IPS-18a (cell line): ENCODE results near the gene GPR83.
"Not testable (repeated sequence)": the region's sequence is repeated elsewhere in the genome, so short reads cannot be mapped to it uniquely, and the experiment has no call there.

Experiments used
- H3K27ac ChIP-seq: one replicate; pipeline ENCODE4 v1.5.1; 2013; ENCODE audit warnings: low read length
- H3K27me3 ChIP-seq: one replicate; pipeline ENCODE4 v1.6.1; 2013; ENCODE audit warnings: mild to moderate bottlenecking, low read length; ENCODE audit not compliant: control insufficient read depth, insufficient read depth
- H3K36me3 ChIP-seq: one replicate; pipeline ENCODE4 v1.6.1; 2013; ENCODE audit warnings: low read depth, low read length; ENCODE audit not compliant: control insufficient read depth
- H3K4me1 ChIP-seq: one replicate; pipeline ENCODE4 v1.6.1; 2013; ENCODE audit warnings: low read depth, low read length; ENCODE audit not compliant: control insufficient read depth
- H3K4me3 ChIP-seq: one replicate; pipeline ENCODE4 v1.5.1; 2013; ENCODE audit warnings: low read length
- H3K9ac ChIP-seq: one replicate; pipeline ENCODE4 v1.6.1; 2013; ENCODE audit warnings: mild to moderate bottlenecking, low read length, moderate library complexity
- H3K9me3 ChIP-seq: one replicate; pipeline ENCODE4 v1.6.1; 2013; ENCODE audit warnings: low read depth, low read length; ENCODE audit not compliant: control insufficient read depth

GPR83 gene

DNA sequence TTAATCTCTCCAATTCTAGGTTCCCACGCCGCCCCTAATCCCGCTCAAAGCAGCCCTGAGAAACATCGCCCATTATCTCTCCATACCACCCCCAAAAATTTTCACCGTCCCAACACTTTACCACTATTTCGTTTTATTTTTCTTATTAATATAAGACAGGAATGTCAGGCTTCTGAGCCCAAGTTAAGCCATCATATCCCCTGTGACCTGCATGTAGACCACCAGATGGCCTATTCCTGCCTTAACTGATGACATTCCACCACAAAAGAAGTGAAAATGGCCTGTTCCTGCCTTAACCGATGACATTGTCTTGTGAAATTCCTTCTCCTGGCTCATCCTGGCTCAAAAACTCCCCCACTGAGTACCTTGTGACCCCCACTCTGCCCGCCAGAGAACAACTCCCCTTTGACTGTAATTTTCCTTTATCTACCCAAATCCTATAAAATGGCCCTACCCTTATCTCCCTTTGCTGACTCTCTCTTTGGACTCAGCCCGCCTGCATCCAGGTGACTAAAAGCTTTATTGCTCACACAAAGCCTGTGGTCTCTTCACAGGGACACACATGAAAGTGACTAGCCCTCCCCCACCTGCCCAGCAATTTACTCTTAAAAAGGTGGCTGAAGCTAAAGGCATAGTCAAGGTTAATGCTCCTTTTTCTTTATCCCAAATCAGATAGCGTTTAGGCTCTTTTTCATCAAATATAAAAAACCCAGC is 50.2 kb downstream of the GPR83 start:
- H3K27ac ChIP-seq, H3K27me3 ChIP-seq, H3K36me3 ChIP-seq, H3K9me3 ChIP-seq, H3K4me3 ChIP-seq, H3K4me1 ChIP-seq, H3K9ac ChIP-seq: not testable (repeated sequence)

DNA sequence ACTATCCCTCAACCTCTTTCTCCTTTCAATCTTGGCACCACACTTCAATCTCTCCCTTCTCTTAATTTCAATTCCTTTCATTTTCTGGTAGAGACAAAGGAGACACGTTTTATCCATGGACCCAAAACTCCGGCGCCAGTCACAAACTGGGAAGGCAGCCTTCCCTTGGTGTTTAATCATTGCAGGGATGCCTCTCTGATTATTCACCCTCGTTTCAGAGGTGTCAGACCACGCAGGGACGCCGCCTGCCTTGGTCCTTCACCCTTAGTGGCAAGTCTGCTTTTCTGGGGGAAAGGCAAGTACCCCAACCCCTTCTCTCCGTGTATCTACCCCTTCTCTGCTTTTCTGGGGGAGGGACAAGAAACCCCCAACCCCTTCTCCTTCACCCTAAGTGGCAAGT is 54.9 kb downstream of the GPR83 start:
- not testable (repeated sequence) for H3K9ac ChIP-seq, H3K4me3 ChIP-seq, H3K36me3 ChIP-seq, H3K27me3 ChIP-seq, H3K9me3 ChIP-seq, H3K27ac ChIP-seq
- peaks cover 25% of the 10 kb centered on the region for H3K4me1 ChIP-seq

DNA sequence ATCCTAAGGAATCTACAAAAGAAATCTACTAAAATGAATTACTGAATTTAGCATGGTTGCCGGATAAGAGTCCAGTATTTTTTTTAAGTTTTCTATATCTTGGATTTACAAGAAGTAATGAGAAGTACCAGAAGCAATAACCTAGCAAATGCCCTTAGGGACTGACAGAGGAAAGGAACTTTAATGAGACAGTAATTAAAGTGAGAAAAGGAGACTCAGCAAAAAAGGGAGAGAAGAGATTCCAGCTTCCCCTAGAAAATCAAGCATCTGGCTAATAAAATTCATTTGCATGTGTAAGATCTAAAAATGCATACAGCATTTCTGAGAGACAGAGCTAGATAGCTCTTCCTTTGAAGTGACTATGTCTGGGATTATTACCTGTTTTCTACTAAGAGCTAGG is 57.7 kb downstream of the GPR83 start:
- peaks cover 28% of the 10 kb centered on the region for H3K4me1 ChIP-seq

DNA sequence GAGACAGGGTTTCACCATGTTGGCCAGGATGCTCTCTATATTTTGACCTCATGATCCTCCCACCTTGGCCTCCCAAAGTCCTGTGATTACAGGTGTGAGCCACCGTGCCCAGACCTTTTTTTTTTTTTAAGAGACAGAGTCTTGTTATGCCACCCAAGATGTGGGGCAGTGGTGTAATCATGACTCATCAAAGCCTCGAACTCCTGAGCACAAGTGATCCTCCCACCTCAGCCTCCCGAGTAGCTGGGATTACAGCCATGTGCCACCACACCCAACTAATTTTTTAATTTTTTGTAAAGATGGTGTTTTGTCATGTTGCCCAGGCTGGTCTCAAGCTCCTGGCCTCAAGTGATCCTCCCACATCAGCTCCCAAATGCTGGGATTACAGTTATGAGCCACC is 59.0 kb downstream of the GPR83 start:
- Histone ChIP-seq H3K4me3 (no peak overlapping the region), H3K27ac (no peak overlapping the region), H3K9ac (no peak overlapping the region), H3K4me1 (peaks cover 30% of the 10 kb centered on the region), H3K27me3 (no peaks in the 10 kb centered on the region), H3K36me3 (no peaks in the 10 kb centered on the region), H3K9me3 (no peaks in the 10 kb centered on the region)

More for the DNA sequence above, 57.7 kb downstream of the GPR83 start:
- Histone ChIP-seq H3K9me3 (no peaks in the 10 kb centered on the region), H3K36me3 (no peaks in the 10 kb centered on the region), H3K27ac (no peak overlapping the region), H3K4me3 (no peak overlapping the region), H3K27me3 (no peaks in the 10 kb centered on the region), H3K9ac (no peak overlapping the region)

DNA sequence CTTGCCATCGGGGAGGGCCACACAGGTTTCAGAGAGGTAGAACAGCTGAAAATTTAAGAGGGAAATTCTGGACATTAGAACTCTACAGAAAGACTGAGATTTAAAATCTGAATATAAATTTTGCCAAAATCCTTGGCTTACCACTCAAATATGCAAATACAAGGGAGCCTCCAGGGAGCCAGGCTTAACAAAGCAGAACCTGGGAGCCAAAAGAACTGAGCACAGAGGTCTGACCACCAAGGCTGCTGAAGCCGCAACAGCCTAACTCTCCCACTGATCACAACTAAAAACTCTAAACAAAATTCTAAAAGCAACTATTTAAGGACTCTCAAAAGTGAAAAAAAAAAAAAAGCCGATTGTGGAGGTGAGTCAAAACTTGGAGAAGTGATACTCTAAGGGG is 62.6 kb downstream of the GPR83 start:
- Histone ChIP-seq H3K9ac (no peak overlapping the region), H3K4me3 (no peak overlapping the region), H3K27ac (no peak overlapping the region)

DNA sequence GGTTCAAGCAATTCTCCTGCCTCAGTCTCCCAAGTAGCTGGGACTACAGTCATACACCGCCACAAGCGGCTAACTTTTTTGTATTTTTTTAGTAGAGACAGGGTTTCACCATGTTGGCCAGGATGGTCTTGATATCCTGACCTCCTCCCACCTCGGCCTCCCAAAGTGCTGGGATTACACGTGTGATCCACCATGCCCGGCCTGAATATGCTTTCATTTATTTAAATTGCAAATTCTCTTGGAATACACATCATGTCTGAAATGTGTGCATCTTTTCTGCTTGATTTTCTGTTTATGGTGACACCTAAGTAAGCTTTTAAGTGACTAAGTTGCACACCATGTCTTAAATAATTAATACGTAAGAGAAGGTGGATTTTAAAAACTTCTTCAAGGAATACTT is 65.2 kb downstream of the GPR83 start:
- Histone ChIP-seq H3K27me3 (no peaks in the 10 kb centered on the region), H3K4me1 (peaks cover 5% of the 10 kb centered on the region), H3K9ac (no peak overlapping the region), H3K9me3 (no peaks in the 10 kb centered on the region), H3K4me3 (no peak overlapping the region), H3K36me3 (no peaks in the 10 kb centered on the region), H3K27ac (no peak overlapping the region)

More for the DNA sequence above, 62.6 kb downstream of the GPR83 start:
- no peaks in the 10 kb centered on the region for H3K9me3 ChIP-seq
- peaks cover 7% of the 10 kb centered on the region for H3K4me1 ChIP-seq
- no peaks in the 10 kb centered on the region for H3K27me3 ChIP-seq
- H3K36me3 ChIP-seq: no peaks in the 10 kb centered on the region

DNA sequence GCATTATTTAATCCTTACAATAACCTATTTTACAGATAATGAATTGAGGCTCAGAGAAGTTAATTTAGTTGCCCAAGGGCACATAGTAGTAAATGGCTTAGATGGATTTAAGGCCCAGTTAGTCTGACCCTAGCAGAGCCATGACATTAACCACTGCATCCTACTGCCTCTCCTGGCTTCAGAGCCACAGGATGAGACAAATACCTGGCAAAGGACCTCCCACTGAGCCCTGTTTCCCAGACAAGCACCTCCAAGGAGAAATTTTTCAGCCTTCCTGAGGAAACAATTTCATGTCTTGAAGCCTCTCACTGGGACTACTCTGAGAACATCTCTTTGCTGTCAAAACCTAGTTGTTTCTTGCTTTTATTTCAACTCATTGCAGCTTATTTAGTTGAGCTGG is 68.4 kb downstream of the GPR83 start:
- Histone ChIP-seq H3K27ac (no peak overlapping the region), H3K4me1 (no peaks in the 10 kb centered on the region), H3K27me3 (no peaks in the 10 kb centered on the region), H3K36me3 (no peaks in the 10 kb centered on the region), H3K9ac (no peak overlapping the region), H3K4me3 (no peak overlapping the region), H3K9me3 (no peaks in the 10 kb centered on the region)

DNA sequence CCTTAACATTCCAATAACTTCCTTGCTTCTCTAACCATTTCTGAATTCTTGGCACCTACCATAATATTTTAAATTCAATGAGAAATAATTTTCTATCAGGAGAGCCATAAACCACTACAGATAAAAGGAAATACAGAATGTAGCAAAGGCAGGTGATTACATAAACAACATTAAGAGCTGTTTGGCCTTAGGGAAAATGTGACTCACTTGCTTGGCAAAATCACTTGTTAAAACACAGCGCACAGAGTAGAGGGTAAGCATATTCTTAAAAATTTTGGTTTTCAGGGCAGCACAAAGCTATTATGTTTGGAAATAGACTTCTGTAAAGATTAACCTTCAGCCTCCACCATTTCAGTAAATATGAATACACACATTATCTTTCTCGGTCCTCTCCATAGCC is 70.4 kb downstream of the GPR83 start:
- Histone ChIP-seq H3K9me3 (no peaks in the 10 kb centered on the region), H3K36me3 (no peaks in the 10 kb centered on the region), H3K27me3 (no peaks in the 10 kb centered on the region), H3K9ac (no peak overlapping the region), H3K4me1 (no peaks in the 10 kb centered on the region), H3K4me3 (no peak overlapping the region), H3K27ac (no peak overlapping the region)

DNA sequence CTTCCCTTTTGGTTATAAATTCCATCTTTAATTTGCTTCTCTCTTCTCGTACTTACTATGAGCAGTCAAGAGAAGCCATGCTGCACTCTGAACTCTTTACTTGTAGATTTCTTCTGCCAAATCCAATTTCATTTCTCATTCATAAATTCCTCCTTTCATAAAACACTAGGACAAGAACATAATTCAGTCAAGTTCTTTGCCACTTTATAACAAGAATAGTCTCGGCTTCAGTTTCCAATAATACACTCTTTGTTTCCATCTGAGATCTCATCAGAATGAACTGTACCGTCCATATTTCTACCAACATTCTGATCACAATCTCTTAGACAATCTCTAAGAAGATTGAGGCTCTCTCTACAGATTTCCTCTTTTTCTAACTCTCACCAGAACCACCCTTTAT is 71.7 kb downstream of the GPR83 start:
- H3K27me3 ChIP-seq: no peaks in the 10 kb centered on the region
- no peaks in the 10 kb centered on the region for H3K36me3 ChIP-seq
- H3K9ac ChIP-seq: no peak overlapping the region
- no peaks in the 10 kb centered on the region for H3K9me3 ChIP-seq
- no peaks in the 10 kb centered on the region for H3K4me1 ChIP-seq
- H3K4me3 ChIP-seq: no peak overlapping the region
- H3K27ac ChIP-seq: no peak overlapping the region

DNA sequence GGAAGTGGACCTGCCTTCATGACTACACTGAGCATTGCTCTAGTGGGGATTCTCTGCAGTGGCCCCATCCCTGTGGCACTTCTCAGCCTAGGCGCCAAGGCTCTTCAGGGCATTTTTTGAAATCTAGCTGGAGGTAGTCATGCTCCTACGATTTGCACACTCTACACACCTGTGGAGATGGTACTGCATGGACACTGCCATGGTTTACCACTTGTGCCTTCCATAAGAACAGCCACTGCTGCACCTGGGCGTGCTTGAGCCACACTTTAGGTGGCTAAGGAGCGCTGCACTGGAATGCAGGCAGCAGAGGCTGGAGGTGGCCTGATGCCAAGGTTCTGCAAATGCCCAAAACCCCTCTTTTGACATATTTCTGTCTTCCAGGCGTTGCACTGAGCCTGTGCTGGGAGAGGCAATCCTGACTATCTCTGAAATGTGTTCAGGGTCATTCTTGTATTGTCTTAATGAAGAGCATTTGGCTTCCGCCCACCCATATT is 72.6 kb downstream of the GPR83 start:
- no peak overlapping the region for H3K4me3 ChIP-seq
- H3K27ac ChIP-seq: no peak overlapping the region

More for the DNA sequence above, 72.6 kb downstream of the GPR83 start:
- H3K9me3 ChIP-seq: no peaks in the 10 kb centered on the region
- H3K4me1 ChIP-seq: no peaks in the 10 kb centered on the region
- H3K36me3 ChIP-seq: no peaks in the 10 kb centered on the region
- H3K9ac ChIP-seq: no peak overlapping the region
- H3K27me3 ChIP-seq: no peaks in the 10 kb centered on the region
